Vagina (tissue), 2 donors: ENCODE measurements around the gene MGP.

Experiments
- POLR2A ChIP-seq, 2 donors: fragments of 450-650 bp; IDR thresholded peaks; one replicate each; pipeline ENCODE4 v1.6.1; 2017; ENCODE audit warnings: antibody characterized with exemption in 2 of 2, mild to moderate bottlenecking in 2 of 2, moderate library complexity in 2 of 2
- TF ChIP-seq, protein P1 (sequence below), 3 experiments: fragments of 450-650 bp in 2 of 3; fragments of 200-600 bp in 1 of 3; sonication (generic) in 1 of 3; IDR thresholded peaks; one replicate each; pipeline ENCODE4 v1.5.1; 2017 to 2019; ENCODE audit warnings: antibody characterized with exemption in 3 of 3, mild to moderate bottlenecking in 2 of 3, moderate library complexity in 2 of 3

DNA sequence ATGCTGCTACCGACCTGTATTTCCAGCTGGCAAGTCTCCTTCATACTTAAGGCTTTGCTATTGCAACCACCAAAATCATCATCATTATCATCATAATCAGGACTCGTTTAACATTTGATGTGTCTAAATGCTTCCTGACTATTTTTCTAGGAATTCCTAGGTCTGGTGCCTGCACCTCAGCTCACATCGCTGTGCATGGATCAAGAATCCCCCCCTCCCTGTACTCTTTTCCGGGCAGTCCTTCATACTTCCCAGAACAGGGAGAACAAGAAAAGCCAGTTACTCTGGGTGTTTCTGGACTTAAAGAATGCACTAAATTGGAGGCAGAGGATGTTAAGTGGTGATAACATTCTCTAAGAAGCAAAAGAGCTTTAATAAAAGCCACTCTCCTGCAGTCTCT is 43.3 kb upstream of the MGP start:
- TF ChIP-seq, protein P1, sequence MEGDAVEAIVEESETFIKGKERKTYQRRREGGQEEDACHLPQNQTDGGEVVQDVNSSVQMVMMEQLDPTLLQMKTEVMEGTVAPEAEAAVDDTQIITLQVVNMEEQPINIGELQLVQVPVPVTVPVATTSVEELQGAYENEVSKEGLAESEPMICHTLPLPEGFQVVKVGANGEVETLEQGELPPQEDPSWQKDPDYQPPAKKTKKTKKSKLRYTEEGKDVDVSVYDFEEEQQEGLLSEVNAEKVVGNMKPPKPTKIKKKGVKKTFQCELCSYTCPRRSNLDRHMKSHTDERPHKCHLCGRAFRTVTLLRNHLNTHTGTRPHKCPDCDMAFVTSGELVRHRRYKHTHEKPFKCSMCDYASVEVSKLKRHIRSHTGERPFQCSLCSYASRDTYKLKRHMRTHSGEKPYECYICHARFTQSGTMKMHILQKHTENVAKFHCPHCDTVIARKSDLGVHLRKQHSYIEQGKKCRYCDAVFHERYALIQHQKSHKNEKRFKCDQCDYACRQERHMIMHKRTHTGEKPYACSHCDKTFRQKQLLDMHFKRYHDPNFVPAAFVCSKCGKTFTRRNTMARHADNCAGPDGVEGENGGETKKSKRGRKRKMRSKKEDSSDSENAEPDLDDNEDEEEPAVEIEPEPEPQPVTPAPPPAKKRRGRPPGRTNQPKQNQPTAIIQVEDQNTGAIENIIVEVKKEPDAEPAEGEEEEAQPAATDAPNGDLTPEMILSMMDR (IDR thresholded peaks at IDR 0.05), result no peak
- no peak for TF ChIP-seq POLR2A (IDR thresholded peaks at IDR 0.05)
